CD4-positive, alpha-beta T cell treated with Interleukin-15 for 1 hour (primary cell): ENCODE measurements around the gene SLC26A4.
A peak's percentile ranks its signal among the peaks of the same experiment; 100 is the strongest.
"Not testable (repeated sequence)": the region's sequence is repeated elsewhere in the genome, so short reads cannot be mapped to it uniquely, and the experiment has no call there.

Experiments
- DNase-seq: peaks from one replicate; pipeline ENCODE4 v3.0.0-alpha.2; 2020

SLC26A4 gene

DNA sequence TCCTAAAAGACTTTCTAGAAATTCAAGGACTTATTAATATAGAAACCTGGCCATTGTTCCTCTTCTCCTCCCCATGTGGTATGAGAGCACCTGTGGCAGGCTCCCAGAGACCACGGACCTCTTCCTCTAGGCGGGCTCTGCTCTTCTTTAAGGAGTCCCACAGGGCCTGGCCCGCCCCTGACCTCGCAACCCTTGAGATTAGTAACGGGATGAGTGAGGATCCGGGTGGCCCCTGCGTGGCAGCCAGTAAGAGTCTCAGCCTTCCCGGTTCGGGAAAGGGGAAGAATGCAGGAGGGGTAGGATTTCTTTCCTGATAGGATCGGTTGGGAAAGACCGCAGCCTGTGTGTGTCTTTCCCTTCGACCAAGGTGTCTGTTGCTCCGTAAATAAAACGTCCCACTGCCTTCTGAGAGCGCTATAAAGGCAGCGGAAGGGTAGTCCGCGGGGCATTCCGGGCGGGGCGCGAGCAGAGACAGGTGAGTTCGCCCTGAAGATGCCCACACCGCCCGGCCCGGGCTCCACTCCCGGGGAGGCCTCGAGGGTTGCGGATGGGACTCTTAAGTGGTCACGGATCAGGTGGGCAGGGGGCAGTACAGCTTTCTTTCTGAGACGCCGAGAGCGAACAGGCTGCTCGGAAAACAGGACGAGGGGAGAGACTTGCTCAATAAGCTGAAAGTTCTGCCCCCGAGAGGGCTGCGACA lies at the start of gene SLC26A4:
Gene SLC26A4, plus strand, starts transcription at position 448 of the 700 bp plus-strand sequence. CDS start 814 bp downstream, outside the sequence.
- no peak for DNase-seq

GRCh38 chr7:107613439-107613838 lies 47.2 kb upstream of the SLC26A4 start:
- DNase-seq = no peak

DNA sequence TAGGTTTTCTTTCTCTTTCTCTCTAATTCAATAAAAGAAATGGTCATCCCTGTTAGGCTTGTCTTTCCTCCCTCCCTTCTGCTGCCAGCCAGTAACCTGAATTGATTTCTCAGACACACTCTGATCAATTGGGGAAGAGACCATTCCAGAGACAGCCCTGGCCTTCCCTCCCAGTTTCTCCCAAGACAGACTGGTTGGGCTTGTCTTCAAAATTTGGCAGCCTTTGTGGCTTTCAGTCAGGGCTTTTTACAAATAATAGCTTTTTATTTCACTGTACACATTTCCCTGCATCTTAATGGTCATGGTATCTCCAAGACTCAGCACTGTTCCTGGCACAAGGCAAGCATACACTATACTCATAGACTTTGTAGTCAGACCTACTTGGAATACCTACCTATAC lies 46.7 kb upstream of the SLC26A4 start:
- DNase-seq = no peak

DNA sequence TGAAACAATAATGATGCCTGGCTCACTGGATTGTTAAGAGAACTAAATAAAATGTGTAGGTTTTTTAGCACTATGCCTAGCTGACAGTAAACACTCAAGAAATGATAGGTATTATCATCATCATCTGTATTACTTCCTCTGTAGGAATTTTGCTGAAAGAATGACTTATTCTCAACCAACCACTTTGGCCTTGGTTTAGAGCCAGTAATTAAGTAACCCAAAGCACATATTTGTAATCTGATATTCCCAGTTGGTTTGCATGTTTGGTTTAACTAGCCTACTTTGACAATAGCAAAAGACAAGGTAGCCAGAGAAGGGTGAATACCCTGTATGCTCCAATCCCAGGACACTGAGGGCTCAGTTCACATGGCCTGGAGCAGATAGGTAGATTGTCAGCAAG lies 46.2 kb upstream of the SLC26A4 start:
- no peak for DNase-seq

DNA sequence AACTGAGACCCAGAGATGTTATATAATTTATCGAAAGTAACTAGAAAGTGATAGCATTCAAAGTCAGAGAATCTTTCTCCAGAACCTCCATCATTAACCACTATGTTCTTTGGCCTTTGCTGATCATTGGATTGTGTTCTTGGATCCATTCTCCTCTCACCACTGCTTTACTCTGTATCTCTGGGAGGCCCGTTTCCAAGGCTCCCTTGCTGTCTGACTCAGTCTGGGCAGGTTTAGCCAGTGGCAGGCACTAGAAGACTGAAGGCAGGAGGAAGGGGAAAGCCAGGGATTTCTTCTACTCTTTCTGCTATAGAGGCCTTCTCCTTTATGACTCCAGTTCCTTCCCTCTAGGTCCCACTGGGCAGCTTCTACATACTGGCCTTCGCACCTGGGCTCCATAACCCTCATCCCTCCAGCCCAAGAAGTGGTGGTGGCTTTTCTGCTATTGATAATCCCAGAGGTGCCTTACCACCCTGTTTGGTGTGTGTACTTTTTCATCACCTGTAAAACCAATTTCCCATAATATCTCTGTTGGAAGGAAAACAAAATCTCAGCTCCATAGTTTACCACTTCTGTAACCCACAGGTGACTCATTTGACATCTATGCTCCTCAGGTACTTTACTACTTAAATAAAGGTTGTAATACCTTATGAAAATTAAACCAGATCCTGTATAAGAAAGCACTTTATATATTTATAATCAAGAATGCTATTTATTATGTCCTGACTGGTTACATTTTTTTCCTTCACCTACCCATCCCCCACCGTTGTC lies 44.5 kb upstream of the SLC26A4 start:
- no peak for DNase-seq

- no peak for DNase-seq
These were observed 38.2 kb upstream of the SLC26A4 start for GRCh38 chr7:107622429-107622828.

DNA sequence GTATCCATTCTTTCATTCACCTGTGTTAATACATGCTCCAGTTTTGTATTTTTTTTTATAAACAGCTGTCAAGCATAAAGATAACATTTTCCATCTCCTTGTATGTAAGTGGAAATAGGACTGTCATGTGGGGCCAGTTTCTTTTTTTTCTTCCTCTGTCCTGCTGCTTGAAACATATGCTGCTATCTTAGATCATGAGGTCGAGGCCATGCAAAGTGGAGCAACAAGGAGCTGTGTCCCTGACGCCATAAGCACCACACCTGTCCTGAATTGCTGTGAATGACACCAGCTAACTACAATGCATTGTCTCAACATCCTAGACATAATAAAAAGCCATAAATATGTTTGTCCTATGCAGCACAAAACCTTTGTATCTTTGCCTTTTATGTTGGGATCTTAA lies 37.7 kb upstream of the SLC26A4 start:
- no peak for DNase-seq

DNA sequence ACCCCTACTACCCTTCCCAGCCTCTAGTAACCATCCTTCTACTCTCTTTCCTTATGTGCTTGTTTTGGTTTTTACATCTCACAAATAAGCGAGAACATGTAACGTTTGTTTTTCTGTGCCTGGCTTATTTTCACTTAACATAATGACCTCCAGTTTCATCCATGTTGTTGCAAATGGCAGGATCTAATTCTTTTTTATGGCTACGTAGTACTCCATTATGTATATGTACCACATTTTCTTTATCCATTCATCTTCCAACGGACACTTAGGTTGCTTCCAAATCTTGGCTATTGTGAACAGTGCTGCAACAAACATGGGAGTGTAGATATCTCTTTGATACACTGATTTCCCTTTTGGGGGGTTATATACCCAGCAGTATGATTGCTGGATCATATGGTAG lies 33.6 kb upstream of the SLC26A4 start:
- DNase-seq = no peak

DNA sequence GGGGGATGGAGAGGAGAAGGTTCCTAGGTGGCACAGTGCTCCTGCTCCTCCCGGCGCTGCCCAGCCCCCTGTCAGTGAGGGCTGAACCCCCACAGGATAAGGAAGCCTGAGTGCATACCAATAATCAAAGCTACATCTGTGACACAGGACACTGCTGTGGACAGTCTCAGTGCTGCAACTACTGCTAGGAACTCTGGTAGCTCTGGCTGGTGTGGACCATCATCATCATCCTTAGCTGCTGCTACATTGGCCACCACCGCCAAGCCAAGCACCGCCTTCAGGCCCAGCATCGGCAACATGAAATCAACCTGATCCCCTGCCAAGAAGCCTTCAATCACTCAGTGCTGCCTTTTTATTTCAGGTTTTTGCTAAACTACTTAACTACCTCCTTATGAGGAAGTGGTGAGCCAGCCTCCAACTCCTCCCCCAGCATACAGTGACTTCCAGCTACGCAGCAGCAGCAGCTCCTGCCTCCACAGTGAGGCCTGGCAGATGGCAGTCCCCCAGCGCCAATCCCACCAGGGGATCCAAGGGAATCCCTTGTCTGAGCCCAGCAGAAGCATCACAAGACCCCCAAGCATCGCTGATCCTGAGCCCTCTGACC lies 32.1 kb upstream of the SLC26A4 start:
- peak; percentile 22 for DNase-seq

DNA sequence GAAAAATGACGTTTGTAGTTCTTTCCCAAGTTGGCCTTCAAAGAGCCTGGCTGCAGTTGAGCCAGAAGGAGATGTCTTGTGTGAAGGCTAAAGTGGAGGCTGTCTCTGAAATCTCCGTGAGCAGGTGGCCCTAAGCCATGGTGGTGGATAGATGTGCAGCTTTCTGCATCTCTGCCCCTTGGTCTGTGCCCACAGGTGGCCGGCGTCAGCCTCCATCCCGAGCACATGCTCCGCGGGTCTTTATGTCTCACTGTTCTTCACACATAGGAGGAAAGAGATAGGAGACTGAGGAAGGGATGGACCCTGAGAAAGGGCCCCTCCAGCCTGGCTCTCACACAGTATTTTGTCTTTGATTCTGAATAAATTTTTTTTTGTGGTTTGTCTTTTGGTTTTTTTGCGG lies 30.3 kb upstream of the SLC26A4 start:
- DNase-seq = no peak

- DNase-seq = no peak
These were observed 28.8 kb upstream of the SLC26A4 start for GRCh38 chr7:107631588-107632491.

- no peak for DNase-seq
These were observed 28.1 kb upstream of the SLC26A4 start for GRCh38 chr7:107632492-107632865.

GRCh38 chr7:107638594-107638993 lies 22.0 kb upstream of the SLC26A4 start:
- no peak for DNase-seq

GRCh38 chr7:107639070-107639469 lies 21.6 kb upstream of the SLC26A4 start:
- DNase-seq = not testable (repeated sequence)

DNA sequence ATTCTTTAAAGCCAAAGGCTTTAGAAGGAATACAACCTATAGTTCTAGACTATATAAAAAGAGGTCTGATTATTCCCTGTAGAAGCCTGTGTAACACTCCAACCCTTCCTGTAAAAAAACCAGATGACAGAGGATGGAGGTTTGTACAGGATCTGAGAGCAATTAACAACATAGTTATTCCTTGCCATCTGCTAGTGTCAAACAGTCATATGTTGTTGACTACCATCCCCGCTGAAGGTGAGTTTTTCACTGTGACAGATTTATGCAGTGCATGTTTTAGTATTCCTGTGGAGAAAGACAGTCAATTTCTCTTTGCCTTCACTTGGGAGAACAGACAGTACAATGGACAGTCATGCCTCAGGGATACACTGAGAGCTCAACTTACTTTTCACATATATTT lies 19.0 kb upstream of the SLC26A4 start:
- DNase-seq = no peak

DNA sequence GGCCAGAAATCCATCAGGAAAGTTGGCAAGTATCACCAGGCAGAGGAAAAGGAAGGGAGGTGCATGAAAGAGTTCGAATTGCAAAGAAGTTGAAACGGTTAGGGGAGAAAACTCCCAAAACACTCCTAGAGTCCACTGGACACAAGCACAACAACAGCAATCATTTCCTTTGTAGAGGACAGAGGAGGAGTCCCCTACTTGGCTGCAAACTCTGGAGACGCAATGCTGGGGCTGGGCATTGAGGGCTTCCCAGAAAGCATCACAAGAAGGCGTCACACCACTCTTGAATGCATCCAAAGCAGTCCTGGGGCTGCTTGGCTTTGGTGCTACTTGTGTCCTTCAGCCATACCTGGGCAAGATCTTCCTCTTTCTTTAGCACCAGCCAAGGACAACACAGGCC lies 18.1 kb upstream of the SLC26A4 start:
- DNase-seq = no peak

- DNase-seq = no peak
These were observed 17.2 kb upstream of the SLC26A4 start for GRCh38 chr7:107643407-107643806.

GRCh38 chr7:107643938-107644308 lies 16.7 kb upstream of the SLC26A4 start:
- DNase-seq = no peak

GRCh38 chr7:107644309-107644974 lies 16.2 kb upstream of the SLC26A4 start:
- no peak for DNase-seq

DNA sequence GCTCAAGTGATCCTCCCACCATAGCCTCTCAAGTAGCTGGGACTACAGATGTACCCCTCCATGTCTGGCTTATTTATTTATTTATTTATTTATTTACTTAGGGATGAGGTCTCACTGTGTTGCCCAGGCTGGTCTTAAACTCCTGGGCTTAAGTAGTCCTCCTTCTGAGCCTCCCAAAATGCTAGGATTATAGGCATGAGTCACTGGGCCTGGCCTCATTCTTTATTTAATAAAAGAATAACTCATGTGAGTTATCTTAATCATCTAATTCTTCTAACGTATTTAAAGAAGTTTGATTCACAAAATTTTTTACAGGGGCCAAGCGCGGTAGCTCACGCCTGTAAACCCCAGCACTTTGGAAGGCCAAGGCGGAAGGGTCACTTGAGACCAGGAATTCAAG lies 8.0 kb upstream of the SLC26A4 start:
- DNase-seq = no peak

GRCh38 chr7:107658467-107658866 lies 2.2 kb upstream of the SLC26A4 start:
- DNase-seq = no peak

- no peak for DNase-seq
These were observed 962 bp upstream of the SLC26A4 start for GRCh38 chr7:107659666-107660065.
